ENCODE measurements around the gene IMPG2. TPM values are rescaled to one million over a fixed set of nuclear protein-coding genes. Genes with fewer than 3 reads are reported as not detected.

The IMPG2 gene
- total RNA-seq, 1 donor = 0.84 TPM

DNA sequence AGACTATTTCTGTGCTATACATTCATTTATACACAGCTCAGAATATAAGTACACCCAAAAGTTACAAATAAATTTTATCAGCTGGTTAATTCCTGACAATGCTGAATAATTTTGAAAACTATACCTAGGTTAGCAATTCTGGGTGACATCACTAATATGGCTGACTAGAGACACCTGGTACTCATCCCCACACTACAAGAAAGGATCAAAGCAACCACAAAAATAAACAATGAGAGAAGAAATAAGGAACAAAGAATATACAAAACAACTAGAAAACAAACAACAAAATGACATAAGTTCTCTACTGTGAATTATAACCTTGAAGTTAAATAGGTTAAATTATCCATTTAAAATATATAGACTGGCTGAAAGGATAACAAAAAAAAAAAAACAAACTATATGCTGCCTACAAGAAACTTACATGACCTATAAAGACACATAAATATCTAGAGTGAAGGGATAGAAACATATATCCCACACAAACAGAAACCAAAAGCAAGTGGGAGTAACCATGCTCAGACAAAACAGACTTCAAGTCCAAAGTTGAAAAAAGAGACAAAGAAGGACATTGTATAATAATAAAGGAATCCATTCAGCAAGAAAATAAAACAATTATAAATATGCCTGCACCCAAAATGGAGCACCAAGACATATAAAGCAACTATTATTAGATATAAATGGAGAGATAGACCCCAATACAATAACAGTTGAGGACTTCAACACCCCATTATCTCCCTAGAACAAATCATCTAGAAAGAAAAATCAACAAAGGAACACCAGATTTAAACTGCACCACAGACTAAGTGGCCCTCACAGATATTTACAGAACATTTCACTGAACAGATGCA is 57.8 kb downstream of the IMPG2 start:
- no peaks in the 10 kb centered on the region for H3K27me3 ChIP-seq (ENCODE audit: insufficient read depth, low read length)
- H3K4me1 ChIP-seq (ENCODE audit: insufficient read depth, low read length) = no peaks in the 10 kb centered on the region
- peaks cover 11% of the 10 kb centered on the region for H3K9me3 ChIP-seq (ENCODE audit: low read depth, low read length)
- H3K4me3 ChIP-seq (ENCODE audit: low read length) = no peak overlapping the region

GRCh38 chr3:101261506-101261905 is 58.9 kb downstream of the IMPG2 start:
- Histone ChIP-seq H3K4me3 (ENCODE audit: low read length) (no peak overlapping the region), H3K4me1 (ENCODE audit: insufficient read depth, low read length) (no peaks in the 10 kb centered on the region), H3K27me3 (ENCODE audit: insufficient read depth, low read length) (no peaks in the 10 kb centered on the region)

DNA sequence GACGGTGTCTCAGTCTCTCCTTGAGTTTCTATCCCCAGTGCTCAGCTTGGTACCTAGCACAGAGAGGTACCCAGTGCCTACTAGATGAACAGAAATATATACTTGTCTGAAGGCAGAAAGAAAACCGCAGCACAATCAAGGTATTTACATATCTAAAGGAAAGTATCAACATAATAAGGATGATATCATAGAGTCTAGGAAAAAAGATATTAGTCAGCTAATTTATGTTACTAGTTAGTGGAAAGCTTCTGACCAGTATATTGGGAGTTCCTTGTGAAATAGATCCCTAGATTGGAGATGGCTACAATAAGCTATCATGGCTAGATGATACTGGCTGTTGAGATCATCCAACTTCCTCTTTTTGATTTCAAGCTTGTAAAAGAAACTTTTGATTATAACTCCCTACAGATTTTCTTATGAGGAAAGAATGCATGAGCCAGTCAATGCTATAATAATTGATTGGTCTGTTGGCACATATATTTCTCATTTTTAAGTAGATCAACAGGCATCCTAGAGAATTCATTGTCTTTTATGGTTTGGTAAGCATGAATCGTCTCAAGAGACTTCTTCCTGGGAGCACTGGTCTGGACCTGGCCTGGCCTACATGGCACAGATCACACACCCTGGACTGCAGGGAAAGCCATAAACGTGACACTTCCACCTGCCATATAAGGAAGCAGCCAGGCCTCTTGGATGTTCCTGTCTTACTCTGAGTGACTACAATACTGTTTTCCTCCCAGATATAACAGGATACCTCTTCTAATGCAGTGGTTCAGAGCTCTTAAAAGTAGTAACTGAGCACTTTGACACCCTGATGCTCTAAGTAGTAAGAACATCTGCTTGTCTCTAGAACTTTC is 60.7 kb downstream of the IMPG2 start:
- no peaks in the 10 kb centered on the region for H3K27me3 ChIP-seq (ENCODE audit: insufficient read depth, low read length)
- peaks cover 11% of the 10 kb centered on the region for H3K9me3 ChIP-seq (ENCODE audit: low read depth, low read length)
- H3K4me1 ChIP-seq (ENCODE audit: insufficient read depth, low read length) = no peaks in the 10 kb centered on the region
- H3K4me3 ChIP-seq (ENCODE audit: low read length) = no peak overlapping the region

More at GRCh38 chr3:101261506-101261905, 58.9 kb downstream of the IMPG2 start:
- H3K9me3 ChIP-seq (ENCODE audit: low read depth, low read length) = peaks cover 11% of the 10 kb centered on the region

- Histone ChIP-seq H3K27me3 (ENCODE audit: insufficient read depth, low read length) (no peaks in the 10 kb centered on the region), H3K9me3 (ENCODE audit: low read depth, low read length) (no peaks in the 10 kb centered on the region), H3K4me3 (ENCODE audit: low read length) (no peak overlapping the region), H3K4me1 (ENCODE audit: insufficient read depth, low read length) (no peaks in the 10 kb centered on the region)
Measured at GRCh38 chr3:101256511-101256910, 63.9 kb downstream of the IMPG2 start.

DNA sequence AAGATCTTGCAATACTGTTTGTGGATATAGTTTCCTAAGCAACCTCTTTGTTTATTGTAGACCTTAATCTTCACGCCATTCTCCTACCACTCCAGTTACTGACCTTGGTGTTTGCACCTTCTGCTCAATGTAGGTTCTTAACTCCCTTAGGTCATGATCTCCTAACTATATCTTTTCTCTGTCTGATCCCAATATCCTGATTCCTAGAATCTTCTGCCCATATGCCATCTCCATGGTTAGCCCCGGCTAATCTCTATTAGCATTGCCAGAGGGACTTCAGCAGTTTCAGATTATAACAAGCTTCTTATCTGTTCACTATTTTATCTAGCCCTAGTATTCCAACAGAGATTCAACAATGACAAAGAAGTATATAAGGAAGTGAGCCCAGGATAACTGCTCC is 64.9 kb downstream of the IMPG2 start:
- Histone ChIP-seq H3K4me1 (ENCODE audit: insufficient read depth, low read length) (no peaks in the 10 kb centered on the region), H3K9me3 (ENCODE audit: low read depth, low read length) (no peaks in the 10 kb centered on the region), H3K27me3 (ENCODE audit: insufficient read depth, low read length) (no peaks in the 10 kb centered on the region), H3K4me3 (ENCODE audit: low read length) (no peak overlapping the region)

GRCh38 chr3:101253396-101253795 is 67.0 kb downstream of the IMPG2 start:
- Histone ChIP-seq H3K4me3 (ENCODE audit: low read length) (no peak overlapping the region), H3K9me3 (ENCODE audit: low read depth, low read length) (no peaks in the 10 kb centered on the region)

GRCh38 chr3:101252945-101253344 is 67.4 kb downstream of the IMPG2 start:
- H3K4me3 ChIP-seq (ENCODE audit: low read length) = no peak overlapping the region
- no peaks in the 10 kb centered on the region for H3K27me3 ChIP-seq (ENCODE audit: insufficient read depth, low read length)
- no peaks in the 10 kb centered on the region for H3K9me3 ChIP-seq (ENCODE audit: low read depth, low read length)
- no peaks in the 10 kb centered on the region for H3K4me1 ChIP-seq (ENCODE audit: insufficient read depth, low read length)

More at GRCh38 chr3:101253396-101253795, 67.0 kb downstream of the IMPG2 start:
- no peaks in the 10 kb centered on the region for H3K4me1 ChIP-seq (ENCODE audit: insufficient read depth, low read length)
- H3K27me3 ChIP-seq (ENCODE audit: insufficient read depth, low read length) = no peaks in the 10 kb centered on the region

GRCh38 chr3:101252307-101252706 is 68.1 kb downstream of the IMPG2 start:
- Histone ChIP-seq H3K4me3 (ENCODE audit: low read length) (no peak overlapping the region), H3K27me3 (ENCODE audit: insufficient read depth, low read length) (no peaks in the 10 kb centered on the region), H3K9me3 (ENCODE audit: low read depth, low read length) (no peaks in the 10 kb centered on the region), H3K4me1 (ENCODE audit: insufficient read depth, low read length) (no peaks in the 10 kb centered on the region)

DNA sequence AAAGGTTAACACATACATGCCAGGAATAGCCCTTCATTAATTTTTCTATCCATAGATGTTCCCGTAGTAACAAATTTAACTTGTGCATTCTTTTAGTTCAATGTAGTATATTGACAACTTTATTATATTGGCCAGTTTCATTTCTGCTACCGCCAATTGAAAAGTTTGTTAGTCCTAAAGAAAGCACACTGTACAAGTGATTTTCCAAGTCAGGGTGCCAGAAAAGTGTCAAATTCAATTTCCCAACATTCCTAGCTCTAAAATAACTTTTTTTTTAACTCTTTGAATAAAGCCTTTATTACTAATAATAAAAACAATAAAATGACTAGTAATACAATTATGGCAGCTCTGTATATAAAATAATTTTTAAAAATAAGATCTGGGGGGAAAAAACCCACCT is 68.9 kb downstream of the IMPG2 start:
- Histone ChIP-seq H3K27me3 (ENCODE audit: insufficient read depth, low read length) (no peaks in the 10 kb centered on the region), H3K4me3 (ENCODE audit: low read length) (no peak overlapping the region), H3K4me1 (ENCODE audit: insufficient read depth, low read length) (no peaks in the 10 kb centered on the region)

DNA sequence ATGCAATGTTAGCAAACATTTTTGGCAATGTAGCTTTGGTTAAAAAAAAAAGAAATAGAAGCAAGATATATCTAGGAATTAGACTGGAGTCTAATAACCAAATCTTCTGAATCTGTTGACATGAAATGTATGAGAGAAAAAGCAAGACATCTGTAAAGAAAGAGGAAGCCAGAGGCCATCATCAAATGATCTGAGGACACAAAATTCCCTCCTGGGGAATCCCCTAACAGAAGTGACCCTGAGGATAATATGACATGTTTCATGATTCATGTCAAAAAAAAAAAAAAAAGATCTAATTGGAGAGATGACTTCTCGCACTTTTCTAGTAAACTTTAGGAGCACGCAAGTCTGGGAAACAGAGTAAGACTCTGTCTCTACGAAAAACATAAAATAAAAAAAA is 70.9 kb downstream of the IMPG2 start:
- no peaks in the 10 kb centered on the region for H3K9me3 ChIP-seq (ENCODE audit: low read depth, low read length)

More for the DNA sequence above, 68.9 kb downstream of the IMPG2 start:
- no peaks in the 10 kb centered on the region for H3K9me3 ChIP-seq (ENCODE audit: low read depth, low read length)

DNA sequence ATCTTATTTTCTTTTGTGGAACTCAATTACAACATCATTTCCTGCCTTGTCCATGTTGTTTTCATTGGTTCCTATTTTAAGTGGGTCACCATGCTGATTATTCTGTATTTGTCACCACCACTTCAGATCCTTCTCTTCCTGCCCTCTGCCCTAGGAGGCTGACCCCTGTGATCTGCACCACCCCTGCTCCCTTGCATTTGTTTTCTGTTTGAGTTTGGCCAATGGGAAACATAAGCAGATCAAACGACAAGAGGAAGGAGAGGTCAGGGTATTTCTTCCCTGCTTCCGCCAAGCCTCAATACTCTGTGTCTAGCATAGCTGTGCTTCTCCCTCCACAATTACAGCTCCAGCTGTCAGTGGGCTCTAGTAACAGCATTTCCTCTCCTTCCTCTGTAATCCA is 71.6 kb downstream of the IMPG2 start:
- H3K4me3 ChIP-seq (ENCODE audit: low read length) = no peak overlapping the region
- no peaks in the 10 kb centered on the region for H3K9me3 ChIP-seq (ENCODE audit: low read depth, low read length)
- no peaks in the 10 kb centered on the region for H3K4me1 ChIP-seq (ENCODE audit: insufficient read depth, low read length)
- H3K27me3 ChIP-seq (ENCODE audit: insufficient read depth, low read length) = no peaks in the 10 kb centered on the region

More for the DNA sequence above, 70.9 kb downstream of the IMPG2 start:
- Histone ChIP-seq H3K4me1 (ENCODE audit: insufficient read depth, low read length) (no peaks in the 10 kb centered on the region), H3K4me3 (ENCODE audit: low read length) (no peak overlapping the region), H3K27me3 (ENCODE audit: insufficient read depth, low read length) (no peaks in the 10 kb centered on the region)

- Histone ChIP-seq H3K9me3 (ENCODE audit: low read depth, low read length) (no peaks in the 10 kb centered on the region), H3K4me1 (ENCODE audit: insufficient read depth, low read length) (no peaks in the 10 kb centered on the region), H3K4me3 (ENCODE audit: low read length) (no peak overlapping the region), H3K27me3 (ENCODE audit: insufficient read depth, low read length) (no peaks in the 10 kb centered on the region)
Measured at GRCh38 chr3:101244212-101244575, 76.2 kb downstream of the IMPG2 start.

DNA sequence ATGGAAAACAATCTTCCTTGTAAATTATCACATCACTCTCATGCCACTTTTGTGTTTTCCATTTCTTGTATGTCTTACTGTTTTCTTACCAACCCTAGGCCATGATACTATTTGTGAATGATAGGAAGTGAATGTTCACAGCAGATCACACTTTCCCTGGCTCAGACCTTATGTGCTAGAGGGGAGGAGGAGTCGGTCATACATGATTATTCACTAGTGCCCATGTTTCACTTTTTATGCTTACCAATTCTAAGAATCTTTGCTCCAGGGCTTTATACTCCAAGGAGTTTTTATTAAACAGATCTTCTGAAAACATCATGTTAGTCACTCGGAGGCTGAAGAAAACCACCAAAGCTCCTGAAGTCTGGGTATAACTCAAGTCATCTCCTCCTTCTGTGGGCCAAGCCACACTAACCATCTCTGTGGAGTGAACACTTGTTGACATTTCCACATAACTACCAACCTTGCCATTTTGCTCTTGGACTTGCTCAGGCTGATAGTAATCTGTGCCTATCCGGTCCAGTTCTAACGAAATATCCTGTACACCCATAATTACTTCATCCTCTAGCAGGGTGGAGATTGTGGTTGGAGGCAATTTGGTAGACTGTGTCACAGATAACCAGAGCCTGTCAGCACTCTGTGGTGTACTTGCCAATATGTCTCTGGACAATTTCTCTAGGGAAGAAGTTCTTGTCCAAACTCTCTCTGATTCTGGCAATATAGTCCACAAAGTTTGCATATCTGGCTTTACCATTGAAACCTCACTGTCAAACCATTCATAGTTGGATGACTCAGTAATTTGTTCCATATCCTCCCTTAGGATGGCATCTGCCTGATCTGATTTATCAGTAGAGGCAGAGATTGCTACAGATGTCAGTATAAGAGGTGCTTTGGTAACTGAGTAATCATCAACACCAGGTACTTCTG is 76.8 kb downstream of the IMPG2 start:
- no peaks in the 10 kb centered on the region for H3K4me1 ChIP-seq (ENCODE audit: insufficient read depth, low read length)
- H3K27me3 ChIP-seq (ENCODE audit: insufficient read depth, low read length) = no peaks in the 10 kb centered on the region
- H3K9me3 ChIP-seq (ENCODE audit: low read depth, low read length) = no peaks in the 10 kb centered on the region

DNA sequence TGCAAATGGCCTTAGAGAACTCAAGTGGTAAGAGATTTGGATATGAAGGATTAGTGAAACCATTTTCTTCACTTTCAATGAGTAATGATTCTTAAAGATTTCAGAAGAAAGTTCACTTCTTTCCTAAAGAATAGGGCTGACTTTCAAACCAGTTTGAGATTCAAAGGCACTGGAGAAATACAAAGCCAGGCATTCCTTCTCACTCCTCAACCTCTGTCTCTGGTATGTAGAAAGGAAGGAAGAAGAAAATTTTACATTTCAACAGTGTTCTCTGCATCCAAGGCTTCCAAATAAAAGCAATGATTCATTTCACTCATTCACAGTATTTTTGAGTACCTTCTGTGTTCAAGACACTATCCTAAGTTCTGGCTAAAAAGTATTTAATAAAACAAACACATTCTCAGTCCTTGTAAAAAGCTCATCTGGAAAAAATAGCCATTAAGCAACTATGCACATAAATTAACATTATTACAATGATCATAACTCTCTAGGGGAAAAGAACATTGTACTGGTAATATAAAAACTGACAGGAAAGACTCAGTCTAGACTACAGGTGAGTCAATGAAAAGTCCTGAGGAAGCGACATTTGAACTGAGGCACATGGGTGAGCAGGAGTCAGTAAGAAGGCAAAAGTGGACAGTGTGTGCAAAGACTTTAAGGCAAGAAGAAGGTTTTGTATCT is 79.5 kb downstream of the IMPG2 start:
- no peak overlapping the region for H3K4me3 ChIP-seq (ENCODE audit: low read length)
- no peaks in the 10 kb centered on the region for H3K27me3 ChIP-seq (ENCODE audit: insufficient read depth, low read length)
- no peaks in the 10 kb centered on the region for H3K9me3 ChIP-seq (ENCODE audit: low read depth, low read length)
- no peaks in the 10 kb centered on the region for H3K4me1 ChIP-seq (ENCODE audit: insufficient read depth, low read length)

More for the DNA sequence above, 76.8 kb downstream of the IMPG2 start:
- H3K4me3 ChIP-seq (ENCODE audit: low read length) = no peak overlapping the region

Measured in mononuclear cell (primary cell).